ENCODE data around the gene FAM50B.

DNA sequence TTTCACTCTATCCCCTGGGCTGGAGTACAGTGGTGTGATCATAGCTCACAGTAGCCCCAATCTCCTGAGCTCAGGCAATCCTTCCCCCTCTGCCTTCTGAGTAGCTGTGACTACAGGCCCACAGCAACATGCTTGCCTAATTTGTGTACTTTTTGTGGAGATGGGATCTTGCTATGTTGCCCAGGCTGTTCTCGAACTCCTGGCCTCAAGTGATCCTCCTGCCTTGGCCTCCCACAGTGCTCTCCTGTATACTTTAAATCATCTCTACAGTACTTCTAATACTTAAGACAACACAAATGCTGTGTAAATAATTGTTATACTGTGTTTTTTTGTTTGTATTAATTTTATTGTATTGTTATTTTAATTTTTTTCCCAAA is 39.7 kb upstream of the FAM50B start:
- TF ChIP-seq, protein P1, sequence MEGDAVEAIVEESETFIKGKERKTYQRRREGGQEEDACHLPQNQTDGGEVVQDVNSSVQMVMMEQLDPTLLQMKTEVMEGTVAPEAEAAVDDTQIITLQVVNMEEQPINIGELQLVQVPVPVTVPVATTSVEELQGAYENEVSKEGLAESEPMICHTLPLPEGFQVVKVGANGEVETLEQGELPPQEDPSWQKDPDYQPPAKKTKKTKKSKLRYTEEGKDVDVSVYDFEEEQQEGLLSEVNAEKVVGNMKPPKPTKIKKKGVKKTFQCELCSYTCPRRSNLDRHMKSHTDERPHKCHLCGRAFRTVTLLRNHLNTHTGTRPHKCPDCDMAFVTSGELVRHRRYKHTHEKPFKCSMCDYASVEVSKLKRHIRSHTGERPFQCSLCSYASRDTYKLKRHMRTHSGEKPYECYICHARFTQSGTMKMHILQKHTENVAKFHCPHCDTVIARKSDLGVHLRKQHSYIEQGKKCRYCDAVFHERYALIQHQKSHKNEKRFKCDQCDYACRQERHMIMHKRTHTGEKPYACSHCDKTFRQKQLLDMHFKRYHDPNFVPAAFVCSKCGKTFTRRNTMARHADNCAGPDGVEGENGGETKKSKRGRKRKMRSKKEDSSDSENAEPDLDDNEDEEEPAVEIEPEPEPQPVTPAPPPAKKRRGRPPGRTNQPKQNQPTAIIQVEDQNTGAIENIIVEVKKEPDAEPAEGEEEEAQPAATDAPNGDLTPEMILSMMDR (IDR thresholded peaks at IDR 0.05 in 4 of 5, conservative IDR thresholded peaks at IDR 0.05 in 1 of 5) = no peak
- no peak for TF ChIP-seq POLR2A (IDR thresholded peaks at IDR 0.05)

All from gastrocnemius medialis (tissue), 4 donors.